H1 (cell line): Measurements from ENCODE around the gene ZCCHC10. TPM values are rescaled to one million over a fixed set of nuclear protein-coding genes. Genes with fewer than 3 reads are reported as not detected.

Experiments used
- CTCF ChIA-PET: fragments of 300-600 bp; sonication (Branson Sonifier 250); formaldehyde crosslinking; loops from one replicate; lab custom pipeline; 2021; ENCODE audit not compliant: partially characterized antibody; lab: Charles Lee
- POLR2A ChIA-PET: fragments of 300-600 bp; sonication (Branson Sonifier 250); formaldehyde crosslinking; loops from one replicate; lab custom pipeline; 2021; ENCODE audit warnings: inconsistent platforms; ENCODE audit not compliant: partially characterized antibody; lab: Charles Lee
- DNase-seq, 2 experiments: peaks; one replicate each; pipeline versions ENCODE4 v3.0.0 to v3.0.0-alpha.2; 2010 to 2022; ENCODE audit warnings: low spot score in 2 of 2, low read depth in 1 of 2, mixed read lengths in 1 of 2
- FAIRE-seq: peaks from 2 replicates; lab custom pipeline; 2011; peaks lifted over from hg19 to GRCh38; lab: Jason Lieb, UNC
- H2AFZ ChIP-seq: 2 replicates; pipeline ENCODE4 v1.8.1; 2012; ENCODE audit warnings: low read length, inconsistent platforms
- H2AK5ac ChIP-seq: 2 replicates; pipeline ENCODE4 v1.6.1; 2013; ENCODE audit warnings: low read depth, low read length
- H2BK120ac ChIP-seq: replicated peaks from 2 replicates; pipeline ENCODE3; 2013; ENCODE audit warnings: low read depth, low read length, inconsistent platforms
- H2BK12ac ChIP-seq: 2 replicates; pipeline ENCODE4 v1.6.1; 2013; ENCODE audit warnings: low read depth, low read length
- H2BK15ac ChIP-seq: 2 replicates; pipeline ENCODE4 v1.6.1; 2013; ENCODE audit warnings: low read length
- H2BK20ac ChIP-seq: 2 replicates; pipeline ENCODE4 v1.6.1; 2013; ENCODE audit warnings: low read length
- H2BK5ac ChIP-seq: 2 replicates; pipeline ENCODE4 v1.6.1; 2013; ENCODE audit warnings: low read depth, low read length
- H3K14ac ChIP-seq: 2 replicates; pipeline ENCODE4 v1.6.1; 2013; ENCODE audit warnings: inconsistent platforms; ENCODE audit not compliant: insufficient read length
- H3K18ac ChIP-seq: 2 replicates; pipeline ENCODE4 v1.6.1; 2013; ENCODE audit warnings: low read length; ENCODE audit errors: extremely low read depth
- H3K23ac ChIP-seq: 2 replicates; pipeline ENCODE4 v1.6.1; 2013; ENCODE audit warnings: inconsistent platforms; ENCODE audit not compliant: insufficient read length
- H3K23me2 ChIP-seq: 2 replicates; pipeline ENCODE4 v1.6.1; 2013; ENCODE audit warnings: low read depth, low read length
- H3K27ac ChIP-seq: 2 replicates; pipeline ENCODE4 v1.6.1; 2011; ENCODE audit warnings: low read depth, low read length, inconsistent platforms
- H3K27me3 ChIP-seq, 4 experiments: replicated peaks in 1 of 4; 1 replicate in 1 of 4; 2 replicates in 3 of 4; pipeline versions ENCODE4 v1.6.1 to v1.8.1; 2011 to 2013; ENCODE audit warnings: low read length in 3 of 4, mild to moderate bottlenecking in 3 of 4, inconsistent platforms in 2 of 4, mixed read lengths in 2 of 4, moderate library complexity in 1 of 4; ENCODE audit not compliant: control insufficient read depth in 3 of 4, insufficient read depth in 3 of 4; ENCODE audit errors: extremely low read depth in 1 of 4
- H3K36me3 ChIP-seq, 4 experiments: 2 replicates each; pipeline versions ENCODE4 v1.6.1 to v1.8.1; 2011 to 2013; ENCODE audit warnings: mild to moderate bottlenecking in 4 of 4, low read length in 3 of 4, moderate library complexity in 2 of 4, control low read depth in 1 of 4, inconsistent platforms in 1 of 4; ENCODE audit not compliant: insufficient read depth in 4 of 4, control insufficient read depth in 2 of 4
- H3K4ac ChIP-seq: replicated peaks from 2 replicates; pipeline ENCODE3; 2013; ENCODE audit warnings: low read length, low read depth, mixed read lengths, inconsistent platforms; ENCODE audit not compliant: insufficient read length
- H3K4me1 ChIP-seq, 4 experiments: replicated peaks in 1 of 4; 1 replicate in 1 of 4; 2 replicates in 3 of 4; pipeline versions ENCODE4 v1.6.1 to v1.8.1; 2011 to 2013; ENCODE audit warnings: low read length in 3 of 4, inconsistent platforms in 2 of 4, mixed read lengths in 1 of 4; ENCODE audit not compliant: insufficient read depth in 4 of 4, control insufficient read depth in 3 of 4
- H3K4me2 ChIP-seq, 2 experiments: 2 replicates each; pipeline versions ENCODE4 v1.6.1 to v1.8.1; 2011 to 2013; ENCODE audit warnings: low read depth in 2 of 2, low read length in 2 of 2, control low read depth in 1 of 2, inconsistent platforms in 1 of 2, mild to moderate bottlenecking in 1 of 2; ENCODE audit not compliant: insufficient read depth in 1 of 2
- H3K4me3 ChIP-seq, 4 experiments: fragments of 200-600, 300-600 bp in 1 of 4; sonication (generic), shearing (Covaris generic), sonication (Bioruptor Twin) in 1 of 4; 2 replicates each; pipeline versions ENCODE4 v1.5.1 to v1.8.1; 2011 to 2016; ENCODE audit warnings: low read length in 4 of 4, low read depth in 3 of 4, control low read depth in 2 of 4, inconsistent platforms in 2 of 4, mild to moderate bottlenecking in 2 of 4, mixed read lengths in 1 of 4, moderate library complexity in 1 of 4; ENCODE audit not compliant: insufficient read depth in 2 of 4; ENCODE audit errors: extremely low read depth in 1 of 4
- H3K56ac ChIP-seq: replicated peaks from 2 replicates; pipeline ENCODE3; 2013; ENCODE audit warnings: low read depth, mild to moderate bottlenecking, mixed read lengths, low read length, inconsistent platforms; ENCODE audit not compliant: insufficient read length
- H3K79me1 ChIP-seq: 2 replicates; pipeline ENCODE4 v1.6.1; 2013; ENCODE audit warnings: low read depth, low read length, control low read depth
- H3K79me2 ChIP-seq, 2 experiments: 2 replicates each; pipeline versions ENCODE4 v1.6.1 to v1.8.1; 2012 to 2013; ENCODE audit warnings: low read length in 2 of 2, mild to moderate bottlenecking in 2 of 2, inconsistent platforms in 1 of 2; ENCODE audit not compliant: insufficient read depth in 2 of 2, control insufficient read depth in 1 of 2
- H3K9ac ChIP-seq, 4 experiments: replicated peaks in 1 of 4; 1 replicate in 1 of 4; 2 replicates in 3 of 4; pipeline versions ENCODE4 v1.6.1 to v1.8.1; 2011 to 2013; ENCODE audit warnings: low read depth in 3 of 4, low read length in 3 of 4, control low read depth in 2 of 4, mild to moderate bottlenecking in 2 of 4, moderate library complexity in 2 of 4, inconsistent platforms in 1 of 4; ENCODE audit errors: extremely low read depth in 1 of 4
- H3K9me3 ChIP-seq, 2 experiments: 2 replicates each; pipeline versions ENCODE4 v1.6.1 to v1.8.1; 2012 to 2013; ENCODE audit warnings: mild to moderate bottlenecking in 2 of 2, moderate library complexity in 2 of 2, control low read depth in 1 of 2, inconsistent platforms in 1 of 2, low read depth in 1 of 2, low read length in 1 of 2, mixed read lengths in 1 of 2; ENCODE audit not compliant: insufficient read depth in 2 of 2
- H4K20me1 ChIP-seq, 2 experiments: replicated peaks in 1 of 2; 2 replicates each; pipeline versions ENCODE3 to v1.8.1; 2011 to 2013; ENCODE audit warnings: inconsistent platforms in 2 of 2, low read length in 2 of 2, mild to moderate bottlenecking in 1 of 2; ENCODE audit not compliant: insufficient read depth in 2 of 2, control insufficient read depth in 1 of 2
- H4K5ac ChIP-seq: 2 replicates; pipeline ENCODE4 v1.6.1; 2013; ENCODE audit warnings: low read length, low read depth, mixed read lengths, inconsistent platforms; ENCODE audit not compliant: insufficient read length
- H4K8ac ChIP-seq: 2 replicates; pipeline ENCODE4 v1.8.0; 2013; ENCODE audit warnings: mild to moderate bottlenecking, moderate library complexity, low read length, inconsistent platforms; ENCODE audit not compliant: insufficient read depth; ENCODE audit errors: extremely low read depth
- H4K91ac ChIP-seq: replicated peaks from 2 replicates; pipeline ENCODE3; 2013; ENCODE audit warnings: low read length, mixed read lengths, inconsistent platforms; ENCODE audit not compliant: insufficient read length
- BCL11A ChIP-seq, 2 experiments: IDR thresholded peaks; one replicate each; pipeline ENCODE4 v1.6.1; 2011; ENCODE audit warnings: low read depth in 2 of 2, low read length in 2 of 2, mild to moderate bottlenecking in 2 of 2
- CHD1 ChIP-seq: IDR thresholded peaks from 2 replicates; pipeline ENCODE4 v1.6.1; 2012; ENCODE audit warnings: low read depth, low read length, improper control_type of control experiment
- CTCF ChIP-seq, 3 experiments: IDR thresholded peaks; 1 replicate in 2 of 3; 2 replicates in 1 of 3; pipeline versions ENCODE4 v1.5.1 to v1.6.1; 2011; ENCODE audit warnings: low read length in 3 of 3, mild to moderate bottlenecking in 3 of 3, inconsistent platforms in 2 of 3, low read depth in 1 of 3, moderate library complexity in 1 of 3; ENCODE audit not compliant: insufficient read depth in 1 of 3; ENCODE audit errors: control extremely low read depth in 1 of 3
- KDM4A ChIP-seq: IDR thresholded peaks from one replicate; pipeline ENCODE4 v1.7.1; 2012; ENCODE audit warnings: low read depth, mild to moderate bottlenecking, moderate library complexity, low read length, inconsistent platforms; ENCODE audit not compliant: severe bottlenecking
- NRF1 ChIP-seq: IDR thresholded peaks from 2 replicates; pipeline ENCODE4 v1.6.1; 2011; ENCODE audit warnings: mild to moderate bottlenecking, low read depth, low read length, improper control_type of control experiment
- RXRA ChIP-seq: IDR thresholded peaks from 2 replicates; pipeline ENCODE4 v1.6.1; 2011; ENCODE audit warnings: low read depth, mild to moderate bottlenecking, low read length, moderate library complexity; ENCODE audit not compliant: insufficient read depth
- SAP30 ChIP-seq: fragments of 300-600 bp; sonication (generic); IDR thresholded peaks from 2 replicates; pipeline ENCODE4 v1.7.1; 2012; ENCODE audit warnings: low read length, moderate library complexity, mild to moderate bottlenecking, inconsistent platforms; ENCODE audit not compliant: insufficient read depth, insufficient replicate concordance
- SP1 ChIP-seq: IDR thresholded peaks from 2 replicates; pipeline ENCODE4 v1.6.1; 2011; ENCODE audit warnings: low read depth, low read length
- SRF ChIP-seq: IDR thresholded peaks from 2 replicates; pipeline ENCODE4 v1.6.1; 2011; ENCODE audit warnings: mild to moderate bottlenecking, low read depth, low read length, moderate library complexity
- TAF1 ChIP-seq: IDR thresholded peaks from 2 replicates; pipeline ENCODE4 v1.6.1; 2011; ENCODE audit warnings: mild to moderate bottlenecking, low read depth, low read length
- TBP ChIP-seq: IDR thresholded peaks from 2 replicates; pipeline ENCODE4 v1.6.1; 2011; ENCODE audit warnings: low read depth, low read length, improper control_type of control experiment
- TEAD4 ChIP-seq: IDR thresholded peaks from 2 replicates; pipeline ENCODE4 v1.6.1; 2012; ENCODE audit warnings: low read depth, low read length, inconsistent platforms, mixed read lengths
- YY1 ChIP-seq: IDR thresholded peaks from 2 replicates; pipeline ENCODE4 v1.6.1; 2011; ENCODE audit warnings: low read depth, mild to moderate bottlenecking, low read length
- WGBS, 2 experiments: shearing (Covaris generic) in 1 of 2; methylation state at CpG; one replicate each; pipeline versions ENCODE4 v1.1.6 to v1.1.7; 2013 to 2015; ENCODE audit warnings: low lambda C conversion rate in 2 of 2, mixed read lengths in 2 of 2, inconsistent platforms in 1 of 2, low coverage in 1 of 2, missing lambda C conversion rate in 1 of 2; ENCODE audit not compliant: insufficient replicate concordance in 2 of 2, insufficient coverage in 1 of 2, insufficient read length in 1 of 2; ENCODE audit errors: extremely low coverage in 1 of 2, missing lambda C conversion rate in 1 of 2; 5-methylcytosine and 5-hydroxymethylcytosine counted together
- polyA plus RNA-seq, 7 experiments: library from polyadenylated mRNA; depleted of rRNA in 3 of 7; stranded (reverse) in 5 of 7; unstranded in 2 of 7; fragments of >200 nt in 5 of 7; fragments of 200-250 nt in 2 of 7; gene quantifications; 1 replicate in 5 of 7; 2 replicates in 1 of 7; 4 replicates in 1 of 7; pipeline versions ENCODE4 v1.2.1 to v1.2.3, GENCODE V29; 2011 to 2013; ENCODE audit warnings: missing spikeins in 2 of 7, mixed read lengths in 2 of 7
- total RNA-seq: library from RNA; stranded (reverse); fragmentation: NEBNext Ultra II Directional; extraction: Animal tissue kit (Norgen Biotek cat#: 25700); gene quantifications from 2 replicates; pipeline ENCODE4 v1.2.1, GENCODE V29; 2021

Gene ZCCHC10
- total and polyA plus RNA-seq, 2 of the 8 experiments (the other 6 are each of a cell fraction or from before 2014, with no cell fraction given), result 22.4 to 32.9 TPM

- no peak overlapping the region for H3K23ac ChIP-seq
- 0 out of 8 replicates have a peak, but pooled peaks cover 0 to 3% (median 1%) of the 10 kb centered on the region in 4 experiments for H3K36me3 ChIP-seq
- peaks cover 5 to 11% of the 10 kb centered on the region in 2 experiments for H4K20me1 ChIP-seq
- H2BK20ac ChIP-seq, result no peak overlapping the region
- no peak overlapping the region for H3K4ac ChIP-seq
- ChIA-PET CTCF (no interaction called here), POLR2A (interaction anchor here (1.7 to 3.0 kb wide), 2 partner anchors 10 to 105 kb away, joined by 3 to 12 read pairs; no protein-coding TSS in a partner anchor)
- H3K18ac ChIP-seq, result no peak overlapping the region
- WGBS, 2 experiments, result 82% methylated on average over 2 of the region's 2 CpGs; no CpG with 5 or more reads in 1 of the 2 experiments
- no peak overlapping the region for H4K91ac ChIP-seq
- H2BK12ac ChIP-seq, result no peak overlapping the region
- H4K8ac ChIP-seq, result no peak overlapping the region
- H3K79me1 ChIP-seq, result peaks cover 3% of the 10 kb centered on the region
- no peak overlapping the region for H3K9ac ChIP-seq
- no peak overlapping the region for H3K56ac ChIP-seq
- DNase-seq, result no peak
- no peak overlapping the region for H2AK5ac ChIP-seq
- no peak overlapping the region for H3K4me2 ChIP-seq
- H3K14ac ChIP-seq, result no peak overlapping the region
- H3K9me3 ChIP-seq, result no peaks in the 10 kb centered on the region
- no peaks in the 10 kb centered on the region for H3K27me3 ChIP-seq
- H2BK15ac ChIP-seq, result no peak overlapping the region
- H2BK120ac ChIP-seq, result no peak overlapping the region
- no peaks in the 10 kb centered on the region for H3K4me1 ChIP-seq
- no peaks in the 10 kb centered on the region for H3K23me2 ChIP-seq
- H3K27ac ChIP-seq, result no peak overlapping the region
- no peak overlapping the region for H2BK5ac ChIP-seq
- H2AFZ ChIP-seq, result no peak overlapping the region
- peaks cover 20 to 96% of the 10 kb centered on the region in 2 experiments for H3K79me2 ChIP-seq
- H4K5ac ChIP-seq, result no peak overlapping the region
- FAIRE-seq, result no peak
- H3K4me3 ChIP-seq, result no peak overlapping the region
- TF ChIP-seq RXRA (no peak), TAF1 (no peak), TBP (no peak), TEAD4 (no peak), KDM4A (no peak), SRF (no peak), CHD1 (no peak), NRF1 (no peak), CTCF (IDR thresholded peaks at IDR 0.05; ENCODE audit: control extremely low read depth in 1 of 3, insufficient read depth in 1 of 3, low read depth in 1 of 3, low read length in 3 of 3) (no peak), YY1 (no peak), SAP30 (no peak), BCL11A (IDR thresholded peaks at IDR 0.05; ENCODE audit: low read depth in 2 of 2, low read length in 2 of 2) (no peak), SP1 (no peak)
Measured at GRCh38 chr5:132949136-132949535, 77.2 kb downstream of the ZCCHC10 start.
